GM12891 (cell line): Measurements from ENCODE around the gene CAMTA2.

Experiments
- PAX5 ChIP-seq: IDR thresholded peaks from 2 replicates; pipeline ENCODE4 v1.6.1; 2011; ENCODE audit warnings: low read length, moderate library complexity, mild to moderate bottlenecking; ENCODE audit not compliant: insufficient read depth, severe bottlenecking
- POLR2A ChIP-seq: IDR thresholded peaks from 2 replicates; pipeline ENCODE4 v1.6.1; 2011; ENCODE audit warnings: low read depth, low read length, control low read depth
- POLR2AphosphoS5 ChIP-seq: IDR thresholded peaks from 2 replicates; pipeline ENCODE4 v1.6.1; 2011; ENCODE audit warnings: low read depth, low read length, control low read depth
- POU2F2 ChIP-seq: IDR thresholded peaks from 2 replicates; pipeline ENCODE4 v1.6.1; 2011; ENCODE audit warnings: low read depth, mild to moderate bottlenecking, control low read depth, low read length, moderate library complexity
- SPI1 ChIP-seq: IDR thresholded peaks from 2 replicates; pipeline ENCODE4 v1.6.1; 2011; ENCODE audit warnings: low read depth, low read length, control low read depth
- TAF1 ChIP-seq: IDR thresholded peaks from 2 replicates; pipeline ENCODE4 v1.6.1; 2011; ENCODE audit warnings: low read depth, low read length, control low read depth

DNA sequence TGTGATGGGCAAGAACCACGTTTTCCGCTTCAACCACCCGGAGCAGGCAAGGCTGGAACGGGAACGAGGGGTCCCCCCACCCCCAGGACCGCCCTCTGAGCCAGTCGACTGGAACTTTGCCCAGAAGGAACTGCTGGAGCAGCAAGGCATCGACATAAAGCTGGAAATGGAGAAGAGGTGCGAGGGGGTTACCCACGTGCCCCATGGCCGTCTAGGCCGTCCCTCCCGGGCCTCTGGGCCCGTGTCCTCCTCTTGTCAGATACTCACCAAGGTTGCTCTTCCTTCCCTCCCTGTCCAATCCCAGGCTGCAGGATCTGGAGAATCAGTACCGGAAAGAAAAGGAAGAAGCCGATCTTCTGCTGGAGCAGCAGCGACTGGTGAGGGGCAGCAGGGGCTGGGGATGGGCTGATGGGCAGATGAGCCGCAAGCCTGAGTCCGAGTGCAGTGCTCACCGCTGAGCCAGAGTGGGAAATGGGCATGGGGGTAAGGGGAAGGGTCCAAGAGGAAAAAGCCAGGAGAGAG, 33.1 kb upstream of the CAMTA2 start:
- TF ChIP-seq SPI1 (no peak), POLR2AphosphoS5 (no peak), POLR2A (no peak), TAF1 (no peak), PAX5 (no peak), POU2F2 (no peak)
